HL-60 (cell line): Measurements from ENCODE around the gene ATL2.

Experiments
- DNase-seq, 2 experiments: peaks; one replicate each; pipeline ENCODE4 v3.0.0-alpha.2; 2010 to 2020; ENCODE audit warnings: low read depth in 1 of 2, low spot score in 1 of 2
- H3K27ac ChIP-seq: fragments of 250-450 bp; sonication (Bioruptor Pico); replicated peaks from 2 replicates; pipeline ENCODE4 v1.5.1; 2020; ENCODE audit warnings: mild to moderate bottlenecking, moderate library complexity
- H3K27me3 ChIP-seq: fragments of 250-450 bp; sonication (Bioruptor Pico); 2 replicates; pipeline ENCODE4 v1.5.1; 2021; ENCODE audit warnings: mild to moderate bottlenecking, moderate library complexity; ENCODE audit not compliant: insufficient read depth, poor library complexity, severe bottlenecking
- H3K4me3 ChIP-seq: replicated peaks from 2 replicates; pipeline ENCODE4 v1.5.1; 2011; ENCODE audit warnings: mild to moderate bottlenecking, control low read depth, low read length; ENCODE audit not compliant: insufficient read depth
- CTCF ChIP-seq: IDR thresholded peaks from one replicate; pipeline ENCODE4 v1.5.1; 2011; ENCODE audit warnings: low read length, control low read depth, inconsistent platforms; ENCODE audit not compliant: insufficient read depth
- GABPA ChIP-seq: IDR thresholded peaks from 2 replicates; pipeline ENCODE4 v1.6.1; 2012; ENCODE audit warnings: low read depth
- POLR2AphosphoS5 ChIP-seq: IDR thresholded peaks from 2 replicates; pipeline ENCODE4 v1.6.1; 2012; ENCODE audit warnings: low read depth
- REST ChIP-seq: IDR thresholded peaks from 2 replicates; pipeline ENCODE4 v1.6.1; 2012; ENCODE audit warnings: low read depth; ENCODE audit not compliant: insufficient replicate concordance
- SPI1 ChIP-seq: IDR thresholded peaks from 2 replicates; pipeline ENCODE4 v1.6.1; 2012; ENCODE audit warnings: low read depth, mild to moderate bottlenecking, borderline replicate concordance

ATL2 gene

GRCh38 chr2:38301340-38301968, 75.6 kb downstream of the ATL2 start:
- no peak for TF ChIP-seq CTCF
- no peak for TF ChIP-seq REST
- TF ChIP-seq POLR2AphosphoS5 = no peak
- TF ChIP-seq GABPA = no peak
- TF ChIP-seq SPI1 = no peak
- DNase-seq = peak in 1 of 2 experiments; percentile 24
- H3K27me3 ChIP-seq = no peaks in the 10 kb centered on the region
- no peak overlapping the region for H3K4me3 ChIP-seq
- H3K27ac ChIP-seq = no peak overlapping the region

GRCh38 chr2:38298539-38298938, 78.5 kb downstream of the ATL2 start:
- DNase-seq = no peak
- TF ChIP-seq CTCF (no peak), GABPA (no peak)
- H3K4me3 ChIP-seq = no peak overlapping the region
- H3K27ac ChIP-seq = no peak overlapping the region
- no peaks in the 10 kb centered on the region for H3K27me3 ChIP-seq

DNA sequence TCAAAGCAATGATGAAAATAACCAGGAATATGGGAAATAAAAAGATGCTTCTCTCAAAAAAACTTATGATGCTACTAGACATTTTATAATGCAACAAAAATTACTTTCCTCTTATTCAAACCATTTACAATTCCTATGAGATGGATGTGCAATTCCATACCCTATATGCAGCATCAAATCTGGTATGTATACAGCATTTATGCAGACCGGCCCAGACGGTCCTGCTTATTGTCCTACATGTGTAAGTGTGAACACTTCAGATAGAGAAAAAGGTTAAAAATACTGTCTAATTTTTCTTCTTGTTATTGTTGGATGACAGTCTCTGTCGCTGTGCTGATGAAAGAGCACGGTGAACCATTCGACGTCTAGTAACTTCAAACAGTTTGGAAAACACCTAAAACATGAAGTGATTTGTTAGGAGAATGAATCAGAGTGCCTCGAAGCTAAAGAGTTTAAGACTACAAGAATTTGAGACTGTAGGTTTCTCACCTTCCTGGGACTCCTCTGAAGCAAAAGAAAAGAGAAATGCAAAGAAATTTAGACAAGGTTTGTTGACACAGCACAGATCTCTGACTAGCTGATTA, 80.8 kb downstream of the ATL2 start:
- Histone ChIP-seq H3K27ac (no peak overlapping the region), H3K4me3 (no peak overlapping the region), H3K27me3 (no peaks in the 10 kb centered on the region)
- DNase-seq = no peak
- TF ChIP-seq REST = no peak

- Histone ChIP-seq H3K27ac (no peak overlapping the region), H3K27me3 (no peaks in the 10 kb centered on the region), H3K4me3 (no peak overlapping the region)
- no peak for TF ChIP-seq SPI1
- TF ChIP-seq GABPA = no peak
- no peak for TF ChIP-seq REST
- no peak for TF ChIP-seq CTCF
- TF ChIP-seq POLR2AphosphoS5 = no peak
- no peak for DNase-seq
These were observed 82.5 kb downstream of the ATL2 start for GRCh38 chr2:38294597-38294996.
